ENCODE results near the gene ZNF91.

- TF ChIP-seq, protein P1, sequence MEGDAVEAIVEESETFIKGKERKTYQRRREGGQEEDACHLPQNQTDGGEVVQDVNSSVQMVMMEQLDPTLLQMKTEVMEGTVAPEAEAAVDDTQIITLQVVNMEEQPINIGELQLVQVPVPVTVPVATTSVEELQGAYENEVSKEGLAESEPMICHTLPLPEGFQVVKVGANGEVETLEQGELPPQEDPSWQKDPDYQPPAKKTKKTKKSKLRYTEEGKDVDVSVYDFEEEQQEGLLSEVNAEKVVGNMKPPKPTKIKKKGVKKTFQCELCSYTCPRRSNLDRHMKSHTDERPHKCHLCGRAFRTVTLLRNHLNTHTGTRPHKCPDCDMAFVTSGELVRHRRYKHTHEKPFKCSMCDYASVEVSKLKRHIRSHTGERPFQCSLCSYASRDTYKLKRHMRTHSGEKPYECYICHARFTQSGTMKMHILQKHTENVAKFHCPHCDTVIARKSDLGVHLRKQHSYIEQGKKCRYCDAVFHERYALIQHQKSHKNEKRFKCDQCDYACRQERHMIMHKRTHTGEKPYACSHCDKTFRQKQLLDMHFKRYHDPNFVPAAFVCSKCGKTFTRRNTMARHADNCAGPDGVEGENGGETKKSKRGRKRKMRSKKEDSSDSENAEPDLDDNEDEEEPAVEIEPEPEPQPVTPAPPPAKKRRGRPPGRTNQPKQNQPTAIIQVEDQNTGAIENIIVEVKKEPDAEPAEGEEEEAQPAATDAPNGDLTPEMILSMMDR (IDR thresholded peaks at IDR 0.05): no peak
- no peak for TF ChIP-seq ZFX (IDR thresholded peaks at IDR 0.05; ENCODE audit: borderline replicate concordance)
These were observed 51.7 kb downstream of the ZNF91 start for GRCh38 chr19:23343434-23344010.

Data from 22Rv1 (cell line).